ENCODE data around the gene RACK1.
"Not testable (repeated sequence)": the region's sequence is repeated elsewhere in the genome, so short reads cannot be mapped to it uniquely, and the experiment has no call there.

The RACK1 gene

GRCh38 chr5:181212080-181212479 is 31.6 kb downstream of the RACK1 start:
- no peak for DNase-seq

DNA sequence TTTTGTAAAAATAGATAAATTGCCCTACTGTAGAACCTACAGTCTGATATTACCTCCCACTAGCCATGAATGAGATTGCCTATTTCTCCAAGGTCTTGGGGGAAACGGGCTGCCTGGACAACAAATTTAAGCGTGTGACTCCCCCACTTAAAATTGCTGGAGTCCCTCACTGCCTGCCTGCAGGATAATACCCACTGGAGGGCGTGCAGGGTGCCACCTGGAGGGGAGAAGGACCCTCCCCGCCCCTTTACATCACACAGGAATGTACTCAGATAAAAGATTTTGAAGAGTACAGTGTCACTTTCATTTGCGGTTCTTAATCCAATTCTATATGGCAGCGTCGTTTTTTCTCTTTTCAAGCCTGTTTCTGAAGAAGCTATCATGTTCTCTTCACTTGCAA is 32.5 kb downstream of the RACK1 start:
- no peak for DNase-seq

GRCh38 chr5:181210698-181211097 is 33.0 kb downstream of the RACK1 start:
- not testable (repeated sequence) for DNase-seq

DNA sequence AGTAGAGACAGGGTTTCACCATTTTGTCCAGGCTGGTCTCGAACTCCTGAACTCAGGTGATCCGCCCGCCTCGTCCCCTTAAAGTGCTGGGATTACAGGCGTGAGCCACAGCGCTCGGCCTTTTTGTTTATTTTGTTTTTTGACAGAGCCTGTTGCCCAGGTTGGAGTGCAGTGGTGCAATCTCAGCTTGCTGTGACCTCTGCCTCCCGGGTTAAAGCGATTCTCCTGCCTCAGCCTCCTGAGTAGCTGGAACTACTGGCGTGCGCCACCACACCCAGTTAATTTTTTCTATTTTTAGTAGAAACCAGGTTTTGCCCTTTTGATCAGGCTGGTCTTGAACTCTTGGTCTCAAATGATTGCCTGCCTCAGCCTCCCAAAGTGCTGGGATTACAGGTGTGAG is 33.6 kb downstream of the RACK1 start:
- DNase-seq: not testable (repeated sequence)

DNA sequence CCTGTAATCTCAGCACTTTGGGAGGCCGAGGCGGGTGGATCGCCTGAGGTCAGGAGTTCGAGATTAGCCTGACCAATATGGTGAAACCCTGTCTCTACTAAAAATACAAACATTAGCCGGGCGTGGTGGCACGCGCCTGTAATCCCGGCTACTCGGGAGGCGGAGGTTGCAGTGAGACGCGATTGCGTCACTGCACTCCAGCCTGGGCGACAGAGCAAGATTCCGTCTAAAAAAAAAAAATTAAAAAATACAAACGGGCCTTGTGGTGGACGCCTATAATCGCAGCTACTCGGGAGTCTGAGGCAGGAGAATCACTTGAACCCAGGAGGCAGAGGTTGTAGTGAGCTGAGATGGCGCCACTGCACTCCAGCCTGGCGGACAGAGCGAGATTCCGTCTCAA is 34.7 kb downstream of the RACK1 start:
- not testable (repeated sequence) for DNase-seq

DNA sequence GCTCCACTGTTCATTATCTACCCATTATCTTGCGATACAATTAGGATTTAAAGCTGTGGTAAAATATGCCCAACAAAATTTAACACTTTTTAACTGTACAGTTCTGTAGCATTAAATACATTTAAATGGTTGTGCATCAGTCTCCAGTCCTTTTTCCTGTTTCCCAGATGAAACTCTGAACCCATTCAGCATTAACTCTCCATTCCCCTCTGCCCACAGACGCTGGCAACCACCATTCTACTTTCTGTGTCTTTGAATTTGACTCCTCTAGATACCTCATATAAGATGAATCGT is 35.8 kb downstream of the RACK1 start:
- no peak for DNase-seq

- no peak for DNase-seq
These were observed 36.3 kb downstream of the RACK1 start for GRCh38 chr5:181207214-181207959.

GRCh38 chr5:181205761-181206649 is 37.7 kb downstream of the RACK1 start:
- no peak for DNase-seq

GRCh38 chr5:181204826-181205760 is 38.6 kb downstream of the RACK1 start, which contains the start of gene TRIM7:
Gene TRIM7 (minus strand): TSS chr5:181205196. CDS start chr5:181205110, 86 bp downstream.
- DNase-seq: no peak

DNA sequence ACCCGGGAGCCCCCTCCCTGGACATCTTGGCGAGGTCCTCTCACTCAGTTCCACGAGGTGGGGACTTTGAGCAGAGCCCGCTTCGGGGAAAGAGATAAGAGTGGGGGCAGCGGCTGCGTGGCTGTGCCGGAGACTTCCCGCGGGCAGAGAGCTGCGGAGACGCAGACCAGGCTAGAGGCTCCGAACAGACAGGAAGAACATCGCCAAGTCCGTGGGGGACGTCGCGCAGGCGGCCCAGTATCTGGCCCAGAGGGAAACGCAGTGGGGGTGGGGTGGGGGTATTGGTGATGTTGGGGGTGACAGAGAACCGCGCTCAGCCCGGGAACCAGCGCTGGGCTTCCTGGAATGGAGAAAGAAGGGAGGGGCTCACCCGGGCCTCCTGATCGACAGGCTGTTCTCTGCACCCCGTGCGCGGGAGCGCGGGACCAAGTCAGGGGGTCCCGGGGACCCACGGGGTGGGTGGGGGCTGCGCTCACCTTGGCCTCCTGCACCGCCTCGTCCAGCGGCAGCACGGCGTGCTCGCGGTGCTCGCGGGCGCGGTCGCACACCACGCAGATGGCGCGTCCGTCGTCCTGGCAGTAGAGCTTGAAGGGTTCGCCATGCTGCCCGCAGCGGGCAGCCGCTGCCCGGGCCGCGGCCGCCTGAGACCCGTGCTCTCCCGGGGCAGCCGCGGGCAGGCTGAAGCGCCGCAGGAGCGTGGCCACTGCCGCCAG is 39.4 kb downstream of the RACK1 start:
- no peak for DNase-seq

- no peak for DNase-seq
These were observed 40.0 kb downstream of the RACK1 start for GRCh38 chr5:181203777-181204112.

DNA sequence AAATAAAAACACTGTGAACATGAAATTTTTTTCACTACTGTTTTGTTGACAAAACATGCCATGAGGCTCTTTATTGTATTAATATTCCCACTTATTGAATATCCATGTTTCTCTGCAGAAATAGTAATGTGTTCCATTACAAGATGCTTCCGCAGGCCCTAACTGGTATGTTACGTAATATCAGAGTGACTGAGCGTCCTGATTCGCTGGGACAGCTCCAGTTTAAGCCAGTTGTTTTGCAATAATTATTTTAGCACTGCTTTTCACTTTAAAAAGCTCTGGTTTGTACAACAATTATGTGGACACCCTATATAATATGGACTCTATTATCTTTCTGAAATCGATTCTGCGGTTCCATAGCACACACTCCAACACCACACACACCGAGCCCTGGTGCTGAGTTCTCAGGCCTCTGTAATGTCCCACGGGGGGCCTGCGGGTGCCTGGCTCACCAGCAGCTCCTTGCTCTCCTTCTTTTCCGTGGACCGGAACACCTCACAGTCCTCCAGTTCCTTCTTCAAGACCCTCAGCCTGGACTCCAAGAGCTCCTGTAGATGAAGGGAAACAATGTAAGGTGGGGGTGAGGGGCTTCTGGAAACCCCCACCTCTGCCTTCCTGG is 40.5 kb downstream of the RACK1 start:
- no peak for DNase-seq

DNA sequence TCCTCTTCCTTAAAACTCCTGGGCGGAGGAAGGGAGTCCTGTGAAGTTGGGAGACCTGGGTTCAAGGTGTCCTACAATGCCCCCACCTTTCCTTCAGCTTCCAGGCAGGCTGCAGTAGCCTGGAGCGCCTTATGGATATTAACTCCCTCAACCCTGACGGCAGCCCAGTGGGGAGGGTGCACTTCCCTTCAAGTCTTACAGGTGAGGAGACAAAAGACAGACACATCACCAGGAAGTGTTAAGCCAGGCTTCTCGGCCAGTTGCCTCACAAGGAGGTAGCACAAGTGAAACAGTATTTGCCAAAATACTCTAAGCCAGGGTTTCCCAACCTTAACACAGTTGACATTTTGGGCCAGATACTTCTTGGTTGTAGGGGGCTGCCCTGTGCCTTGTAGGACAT is 42.9 kb downstream of the RACK1 start:
- DNase-seq: no peak

GRCh38 chr5:181199881-181200638 is 43.6 kb downstream of the RACK1 start:
- no peak for DNase-seq

GRCh38 chr5:181198905-181199519 is 44.7 kb downstream of the RACK1 start:
- DNase-seq: no peak

GRCh38 chr5:181198106-181198685 is 45.5 kb downstream of the RACK1 start:
- no peak for DNase-seq

DNA sequence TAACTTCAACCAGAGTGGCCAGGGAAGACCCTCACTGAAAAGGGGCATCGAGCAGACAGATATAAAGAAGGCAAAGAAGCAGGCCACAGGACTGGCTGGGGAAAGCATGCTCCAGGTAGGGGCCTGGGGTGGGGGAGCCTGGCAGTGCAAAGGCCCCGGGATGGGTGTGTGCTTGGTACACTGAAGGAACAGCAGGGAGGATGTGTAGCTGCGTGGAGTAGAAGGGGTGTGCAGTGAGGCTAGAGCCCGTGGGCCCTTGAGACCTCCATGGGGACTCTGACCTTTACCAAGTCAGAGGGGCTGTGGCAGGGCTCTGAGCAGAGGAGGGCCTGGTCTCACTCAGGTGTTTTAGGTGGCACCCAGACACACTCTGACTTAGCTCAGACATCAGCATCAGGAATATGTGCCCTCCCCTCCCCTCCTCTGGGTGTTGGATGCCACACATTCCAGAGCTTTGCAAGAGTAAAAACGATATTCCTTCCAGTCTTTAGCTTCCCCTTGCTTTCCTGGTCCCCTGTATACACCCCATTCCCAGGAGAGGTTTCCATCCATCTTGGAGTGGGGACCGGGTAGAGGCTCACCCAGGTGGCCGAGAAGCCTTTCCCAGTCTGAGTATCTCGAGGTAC is 46.3 kb downstream of the RACK1 start:
- no peak for DNase-seq

DNA sequence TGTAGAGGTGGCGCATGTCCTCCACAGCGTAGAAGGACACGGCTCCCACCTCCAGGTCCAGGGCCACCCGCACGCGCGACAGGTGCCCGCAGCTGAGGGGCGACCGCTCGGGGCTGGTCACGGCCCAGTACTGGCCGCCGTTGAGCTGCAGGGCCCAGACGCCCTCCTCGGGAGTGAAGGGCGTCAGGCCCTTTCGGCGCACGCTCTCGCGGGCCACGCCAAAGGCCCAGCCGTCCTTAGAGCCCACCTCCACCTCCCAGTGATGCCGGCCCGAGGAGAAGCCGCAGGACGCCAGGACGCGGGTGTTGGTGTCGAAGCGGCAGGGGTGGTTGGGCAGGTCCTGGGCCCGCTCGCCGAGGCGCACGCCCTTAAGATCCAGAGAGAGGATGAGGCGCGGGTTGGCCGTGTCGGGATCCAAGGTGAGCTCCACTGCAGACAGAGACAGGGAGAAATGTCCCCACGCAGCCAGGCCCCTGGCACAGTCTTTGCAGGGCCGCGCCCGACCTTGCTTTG is 48.4 kb downstream of the RACK1 start:
- DNase-seq: no peak

DNA sequence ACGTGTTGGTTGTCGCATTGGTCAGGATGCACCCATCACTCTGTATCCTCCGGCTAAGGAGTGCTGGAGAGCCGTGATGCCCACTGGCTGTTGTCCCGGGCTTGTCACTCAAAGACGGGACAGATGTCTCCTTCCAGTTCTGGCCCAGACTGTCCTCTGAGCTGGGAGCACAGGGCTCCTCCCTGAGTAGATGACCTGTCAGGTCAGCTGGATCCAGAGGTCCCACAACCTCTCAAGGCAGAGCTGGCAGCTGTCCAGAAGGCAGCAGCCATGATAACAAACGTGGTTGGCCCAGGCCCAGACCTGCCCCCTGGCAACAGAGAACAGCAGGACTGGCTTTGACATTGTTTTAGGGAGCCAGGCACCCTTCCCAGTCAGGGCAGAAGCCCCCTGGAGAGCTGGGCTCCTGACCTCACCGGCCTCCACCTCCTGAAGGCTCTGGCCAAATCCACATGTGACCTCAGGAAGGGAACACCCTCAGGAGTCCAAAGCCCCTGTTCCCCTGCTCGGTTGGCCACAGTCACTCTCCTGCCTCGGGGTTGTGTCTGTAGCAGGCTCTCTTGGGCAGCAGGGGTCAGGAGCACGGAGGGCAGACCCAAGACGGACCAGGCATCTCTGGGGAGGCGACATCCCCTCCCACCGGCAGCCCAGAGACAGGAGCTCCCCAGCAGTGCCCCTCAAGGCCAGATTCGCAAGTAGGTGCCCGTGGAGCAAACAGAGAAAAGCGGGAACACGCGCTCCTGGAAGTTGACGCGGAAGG is 49.0 kb downstream of the RACK1 start:
- DNase-seq: no peak
